ENCODE results near the gene PITPNM3.
"Not testable (repeated sequence)": the region's sequence is repeated elsewhere in the genome, so short reads cannot be mapped to it uniquely, and the experiment has no call there.

PITPNM3 gene

DNA sequence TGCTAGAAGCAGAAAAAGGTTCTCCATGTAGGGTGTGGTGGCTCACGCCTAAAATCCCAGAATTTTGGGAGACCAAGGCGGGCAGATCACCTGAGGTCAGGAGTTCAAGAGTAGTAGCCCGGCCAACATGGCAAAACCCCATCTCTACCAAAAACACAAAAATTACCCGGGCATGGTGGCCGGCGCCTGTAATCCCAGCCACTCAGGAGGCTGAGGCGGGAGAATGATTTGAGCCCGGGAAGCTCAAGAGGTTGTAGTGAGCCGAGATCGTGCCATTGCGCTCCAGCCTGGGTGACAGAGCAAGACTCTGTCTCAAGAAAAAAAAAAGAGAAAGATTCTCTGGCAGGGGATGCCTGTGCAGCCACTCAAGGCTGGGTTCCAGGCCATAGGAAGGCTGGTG is 54.2 kb downstream of the PITPNM3 start:
- no peak for DNase-seq (ENCODE audit: low read depth, low spot score)

DNA sequence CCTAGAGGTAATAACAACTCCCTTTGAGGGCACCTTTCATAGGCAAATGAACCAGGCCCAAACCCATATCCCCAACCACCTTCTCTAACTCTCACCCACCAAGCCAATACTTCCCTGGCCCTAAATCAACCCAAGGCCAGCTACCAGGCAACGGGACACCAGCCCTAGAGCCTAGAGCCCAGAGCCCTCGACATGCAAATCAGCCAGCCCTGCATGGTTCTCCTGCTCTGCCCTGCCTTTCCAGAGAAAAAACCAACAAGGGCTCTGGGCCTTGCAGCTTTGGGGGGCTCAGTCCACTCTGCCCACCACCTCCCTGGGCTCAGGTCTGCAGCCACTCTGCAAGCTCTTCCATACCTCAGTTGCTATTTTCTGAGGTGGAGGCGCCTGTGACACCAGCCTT is 55.0 kb downstream of the PITPNM3 start:
- DNase-seq (ENCODE audit: low read depth, low spot score) = no peak

DNA sequence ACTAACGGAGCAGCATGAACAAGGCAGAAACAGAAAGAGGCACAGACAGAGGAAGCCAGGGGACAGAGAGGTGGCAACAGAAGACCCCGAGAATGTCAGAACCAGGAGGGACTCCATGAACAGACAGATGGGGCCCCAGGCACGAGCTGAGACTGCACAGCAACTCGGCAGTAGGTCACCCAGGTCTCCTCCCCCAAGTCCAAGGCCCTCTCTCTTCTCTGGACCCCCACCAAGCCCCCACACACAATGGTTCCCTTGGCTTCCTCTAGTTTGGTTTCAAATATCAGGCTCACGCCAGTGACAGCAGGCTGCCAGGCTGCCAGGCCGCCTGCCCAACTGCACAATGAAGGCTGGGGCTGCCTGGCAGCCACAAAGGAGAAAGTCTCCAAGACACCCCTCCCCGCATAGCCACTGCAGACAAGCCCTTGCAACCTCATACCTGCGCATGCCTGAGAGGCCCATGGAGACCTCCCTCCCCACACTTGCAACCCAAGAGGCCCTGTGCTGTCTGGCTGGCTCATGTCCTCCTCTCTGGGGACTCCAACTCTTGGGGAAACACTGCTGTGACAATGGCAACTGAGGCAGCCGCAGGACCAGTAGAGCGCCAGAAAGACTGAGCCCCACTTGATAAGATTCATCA is 57.3 kb downstream of the PITPNM3 start:
- no peak for DNase-seq (ENCODE audit: low read depth, low spot score)

DNA sequence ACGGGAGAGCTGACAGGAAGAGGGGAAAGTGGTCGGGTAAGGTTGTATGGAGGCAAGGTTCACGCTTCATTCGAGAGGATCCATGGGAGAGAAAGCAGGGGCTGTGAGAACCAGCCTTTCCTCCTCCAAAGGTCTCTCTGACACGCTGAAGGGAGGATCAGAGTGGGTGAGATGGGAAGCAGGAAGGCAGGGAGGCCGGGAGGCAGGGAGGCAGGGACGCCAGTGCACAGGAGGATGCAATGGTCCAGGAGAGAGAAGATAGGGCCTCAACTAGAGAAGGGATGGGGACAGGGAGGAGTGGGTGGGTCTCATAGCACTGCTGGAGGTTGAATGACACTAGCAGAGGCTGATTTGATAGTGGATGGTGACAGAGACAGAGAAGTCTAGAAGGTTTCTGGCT is 58.0 kb downstream of the PITPNM3 start:
- no peak for DNase-seq (ENCODE audit: low read depth, low spot score)

DNA sequence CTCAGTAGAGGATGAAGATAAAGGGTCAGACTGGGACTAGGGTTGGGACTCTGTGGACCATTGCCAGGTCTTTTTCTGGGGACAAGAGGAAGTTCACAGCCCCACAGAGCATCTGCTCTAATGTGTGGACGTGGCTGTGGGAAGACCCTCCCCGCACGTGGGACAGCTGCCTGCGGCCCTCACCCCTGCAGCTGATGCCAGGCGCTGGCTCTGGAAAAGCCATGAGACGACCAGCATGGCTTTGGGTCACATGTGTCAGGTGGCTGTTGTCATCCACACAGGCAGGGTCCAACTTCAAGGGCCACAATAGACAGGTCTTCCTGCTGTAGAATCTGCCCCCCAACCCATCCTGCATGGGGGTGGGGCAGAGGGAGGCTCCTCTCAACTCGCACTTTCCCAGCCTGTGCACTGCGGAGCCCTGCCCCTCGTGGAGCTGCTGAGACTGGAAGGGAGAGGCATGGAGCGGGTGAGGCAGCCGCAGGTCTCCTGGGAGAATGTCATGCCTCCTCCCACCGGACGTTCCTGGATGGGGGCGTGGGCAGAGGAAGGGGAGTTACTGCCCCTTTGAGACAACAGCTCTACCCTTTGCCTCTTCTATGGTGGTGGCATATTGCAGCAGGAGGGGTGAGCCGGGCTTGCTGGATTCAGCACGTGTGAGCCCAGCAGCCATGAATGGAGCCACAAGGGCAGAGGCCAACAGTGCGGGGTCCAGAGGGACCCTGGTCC is 58.7 kb downstream of the PITPNM3 start:
- no peak for DNase-seq (ENCODE audit: low read depth, low spot score)

DNA sequence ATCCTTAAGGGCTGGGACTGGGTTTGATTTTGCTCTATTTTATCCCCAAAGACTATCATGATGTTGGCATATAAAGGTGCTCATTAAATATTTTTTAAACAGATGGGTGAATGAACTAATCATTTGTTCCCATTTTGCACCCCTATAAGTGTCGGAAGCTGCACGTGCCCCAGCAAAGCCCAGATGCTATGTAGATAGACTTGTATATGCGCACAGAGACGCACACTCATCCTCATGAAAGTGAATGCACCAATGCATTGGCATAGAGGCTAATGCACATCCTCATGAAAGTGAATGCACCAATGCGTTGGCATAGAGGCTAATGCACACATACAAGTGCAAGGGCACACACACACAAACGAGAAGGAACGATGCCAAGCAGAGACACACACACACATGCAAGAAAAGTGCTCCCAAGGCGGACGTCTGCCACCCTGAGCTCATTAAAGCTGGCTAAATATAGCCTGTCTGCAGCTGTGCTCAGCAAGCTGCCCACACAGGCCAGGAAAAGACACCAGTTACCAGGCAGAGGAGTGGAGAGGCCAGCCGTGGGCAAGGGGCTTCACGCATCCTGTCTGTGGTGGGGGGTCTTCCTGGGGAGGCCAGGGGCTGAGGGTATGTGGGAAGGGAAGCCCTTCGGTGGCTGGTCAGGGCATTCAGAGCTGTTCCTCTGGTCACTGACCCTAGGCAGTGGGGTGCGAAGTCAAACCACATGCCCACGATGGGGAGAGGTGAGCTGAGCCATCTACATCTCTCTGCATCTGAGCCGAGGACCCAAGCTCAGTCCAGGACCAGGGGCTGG is 59.5 kb downstream of the PITPNM3 start:
- no peak for DNase-seq (ENCODE audit: low read depth, low spot score)

DNA sequence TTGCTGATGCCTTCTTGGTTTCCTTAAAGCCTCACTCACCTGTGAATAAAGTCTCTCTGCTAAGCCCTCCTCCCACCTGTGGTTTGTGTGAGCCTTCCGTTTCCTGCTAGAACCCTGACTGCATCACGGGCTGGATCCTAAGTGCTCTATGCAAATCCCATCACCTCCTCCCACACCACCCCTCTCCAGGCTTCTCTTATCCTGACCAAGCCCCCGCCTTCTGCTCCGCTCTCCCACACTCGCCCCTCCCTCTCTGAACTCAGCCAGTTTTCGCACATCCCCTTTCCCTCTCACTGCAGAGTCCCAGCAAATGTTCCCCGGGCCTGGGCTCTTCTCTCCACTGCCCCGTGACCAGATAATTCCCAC is 60.3 kb downstream of the PITPNM3 start:
- no peak for DNase-seq (ENCODE audit: low read depth, low spot score)

DNA sequence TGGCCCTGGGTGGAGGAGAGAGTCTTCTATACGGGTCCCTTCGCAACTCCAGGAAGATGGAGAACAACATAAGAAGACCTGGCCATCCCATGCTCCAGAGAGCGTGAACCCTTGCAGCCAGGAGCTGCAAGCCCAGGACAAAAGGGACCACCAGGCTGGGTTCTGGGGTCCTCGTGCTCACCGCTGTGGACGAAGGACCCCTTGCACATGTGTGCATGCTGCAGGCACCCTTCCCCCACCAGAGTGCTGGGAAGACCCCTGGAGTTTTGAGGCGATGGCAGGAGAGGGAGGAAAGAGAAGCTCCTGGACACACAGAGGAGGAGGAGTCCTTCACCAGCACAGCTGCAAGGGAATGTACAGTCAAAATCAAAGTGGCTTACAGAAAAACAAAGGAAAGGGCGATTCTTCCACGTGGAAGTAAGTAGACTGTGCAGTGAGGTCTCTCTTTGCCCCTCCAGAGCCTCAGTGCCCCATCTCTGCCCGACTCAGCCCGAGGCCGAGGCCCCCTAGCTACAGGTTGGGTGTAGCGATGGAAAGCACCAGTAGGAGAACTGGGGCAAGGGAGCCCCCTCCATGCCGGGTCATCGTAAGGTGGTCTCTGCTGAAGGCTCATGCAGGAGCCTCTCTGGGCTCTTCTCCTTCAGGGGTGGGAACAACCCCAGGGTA is 60.8 kb downstream of the PITPNM3 start:
- no peak for DNase-seq (ENCODE audit: low read depth, low spot score)

DNA sequence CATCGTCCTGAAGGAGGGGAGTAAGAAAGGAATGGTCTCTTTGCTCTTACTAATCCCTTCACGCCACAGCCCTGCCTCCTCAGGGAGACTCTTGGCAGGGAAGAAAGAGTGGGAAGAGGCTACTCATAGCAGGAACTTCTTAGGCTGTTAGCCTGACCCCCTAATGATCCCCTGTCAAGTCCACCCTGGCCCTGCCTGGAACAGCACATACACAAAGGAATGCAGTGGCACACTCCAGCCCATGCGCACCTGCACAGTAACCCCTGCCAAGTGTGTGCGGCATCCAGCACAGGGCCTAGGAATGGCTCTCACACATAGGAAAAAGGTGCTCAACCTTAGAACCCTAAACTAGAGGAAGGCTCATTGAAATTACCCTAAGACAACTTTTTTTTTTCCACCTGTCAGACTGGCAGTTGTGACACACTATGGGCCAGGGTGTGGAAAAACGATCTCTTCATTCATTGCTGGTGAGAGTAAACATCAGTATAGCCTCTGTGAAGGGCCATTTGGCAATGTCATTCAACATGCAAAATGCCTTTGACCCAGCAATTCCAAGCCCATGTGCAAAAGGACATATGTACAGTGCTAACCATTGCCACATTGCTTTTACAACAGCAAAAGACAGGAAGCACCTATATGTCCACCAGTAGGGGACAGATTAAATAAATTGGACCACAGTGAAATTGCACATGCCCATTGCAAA is 62.0 kb downstream of the PITPNM3 start:
- no peak for DNase-seq (ENCODE audit: low read depth, low spot score)

DNA sequence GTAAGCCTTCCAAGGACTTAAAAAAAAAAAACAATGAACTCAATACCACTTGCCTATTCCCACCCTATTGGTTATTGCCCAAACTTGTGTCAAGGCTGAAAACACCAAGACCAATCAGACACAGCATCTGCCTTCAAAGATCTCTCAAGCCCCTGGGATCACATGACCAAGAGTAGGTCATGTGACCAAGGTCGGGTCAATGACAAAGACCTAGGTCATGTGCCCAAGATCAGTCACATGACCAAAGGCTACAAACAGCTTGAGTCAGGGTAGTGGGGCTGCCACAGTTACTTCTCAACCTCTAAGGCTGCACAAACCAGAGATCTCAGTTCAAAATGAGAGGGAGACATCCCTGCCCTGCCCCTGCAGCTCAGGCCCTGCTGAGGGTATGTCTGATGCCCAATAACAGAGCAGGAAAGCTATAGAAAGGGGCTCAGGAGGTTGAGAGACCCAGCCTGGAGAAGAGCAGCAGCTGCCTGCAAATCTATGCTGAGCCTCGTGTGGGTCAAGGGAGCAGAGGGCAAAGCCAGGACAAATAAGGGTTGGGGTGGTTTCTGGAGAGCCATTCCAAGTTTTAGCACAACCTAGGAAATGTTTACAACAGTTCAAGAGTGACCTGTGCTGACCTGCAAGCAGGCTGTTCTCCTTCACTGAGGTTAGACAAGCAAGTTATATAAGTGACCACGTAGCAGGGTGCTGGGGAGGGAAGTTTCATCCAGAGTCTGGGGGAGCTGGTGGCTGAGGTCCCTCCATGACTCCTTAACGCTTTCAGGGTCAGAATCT is 63.3 kb downstream of the PITPNM3 start:
- DNase-seq (ENCODE audit: low read depth, low spot score) = no peak

DNA sequence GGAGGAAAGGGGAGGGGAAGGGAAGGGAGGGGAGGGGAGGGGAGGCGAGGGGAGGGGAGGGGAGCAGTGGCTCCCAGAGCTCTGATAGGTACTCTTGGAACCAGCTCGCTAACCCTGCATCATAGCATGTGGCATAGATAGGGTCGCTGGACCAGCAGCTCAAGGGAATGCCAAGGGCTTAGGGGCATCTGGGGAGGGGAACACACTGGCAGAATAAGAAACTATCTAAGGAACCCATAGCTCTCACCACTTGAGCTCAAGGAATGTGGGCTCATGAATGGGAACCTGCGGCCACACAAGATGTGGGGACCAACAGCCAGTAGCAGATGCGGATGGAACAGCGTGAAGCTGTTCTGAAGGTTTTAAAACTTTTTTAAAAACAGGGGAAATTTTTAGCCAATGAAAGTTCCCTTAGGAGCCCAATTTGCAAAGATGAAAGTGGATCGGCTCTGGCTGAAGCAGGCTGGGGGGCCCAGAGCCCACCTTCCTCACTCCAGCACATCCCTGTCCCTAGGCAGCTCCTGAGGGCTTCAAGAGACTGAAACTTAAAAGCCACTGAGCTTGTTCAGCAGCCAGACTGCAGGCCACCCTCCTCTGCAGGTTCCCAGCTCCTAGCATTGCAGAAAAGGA is 65.2 kb downstream of the PITPNM3 start:
- DNase-seq (ENCODE audit: low read depth, low spot score) = no peak

DNA sequence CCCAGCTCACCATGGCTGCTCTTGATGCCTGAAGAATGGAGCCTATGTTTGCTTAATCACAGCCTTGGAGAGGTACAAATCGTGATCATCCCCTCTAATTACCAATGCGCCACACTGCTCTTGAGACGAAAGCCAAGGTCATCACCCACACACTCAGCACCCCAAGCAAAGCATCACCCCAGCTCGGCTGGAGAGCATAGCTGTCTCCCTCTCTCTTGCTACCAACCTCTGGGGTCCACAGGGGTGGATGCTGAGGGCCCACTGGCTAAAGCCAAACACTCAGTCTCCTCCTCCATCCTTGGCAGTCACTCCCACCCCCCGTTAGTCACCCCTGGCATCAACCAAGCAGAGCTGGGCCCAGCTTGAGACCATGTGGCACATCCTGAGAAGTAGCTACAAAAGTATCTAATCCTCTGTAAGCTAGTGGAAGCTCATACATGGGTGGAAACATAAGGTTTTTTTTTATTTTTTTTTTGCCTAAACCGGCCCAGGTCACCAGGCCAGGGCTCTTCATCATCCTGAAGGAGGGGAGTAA is 67.3 kb downstream of the PITPNM3 start:
- no peak for DNase-seq (ENCODE audit: low read depth, low spot score)

DNA sequence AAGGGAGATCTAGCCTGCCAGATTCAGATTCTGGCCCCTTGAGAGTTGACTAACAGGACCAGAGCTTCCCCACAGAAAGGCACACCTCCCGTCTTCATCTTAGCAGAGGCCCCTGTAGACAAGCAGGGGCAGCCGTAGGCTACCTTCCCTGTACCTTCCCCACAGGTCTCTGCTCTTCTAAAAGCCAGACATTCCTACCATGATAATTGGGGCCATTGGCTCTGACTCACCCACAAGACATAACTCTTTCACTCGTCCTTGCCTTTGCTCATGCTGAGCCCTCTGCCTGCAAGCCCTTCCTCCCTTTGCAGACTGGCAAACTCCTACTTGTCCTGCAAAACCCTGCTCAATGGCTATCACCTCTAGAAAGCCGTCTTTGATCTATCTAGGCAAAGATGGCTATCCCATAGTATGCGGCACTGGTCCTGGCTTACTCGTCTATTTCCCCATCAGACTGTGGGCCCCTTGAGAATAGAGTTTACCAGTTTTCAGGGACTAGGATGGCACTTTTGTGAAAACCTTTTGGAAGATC is 68.3 kb downstream of the PITPNM3 start:
- no peak for DNase-seq (ENCODE audit: low read depth, low spot score)

DNA sequence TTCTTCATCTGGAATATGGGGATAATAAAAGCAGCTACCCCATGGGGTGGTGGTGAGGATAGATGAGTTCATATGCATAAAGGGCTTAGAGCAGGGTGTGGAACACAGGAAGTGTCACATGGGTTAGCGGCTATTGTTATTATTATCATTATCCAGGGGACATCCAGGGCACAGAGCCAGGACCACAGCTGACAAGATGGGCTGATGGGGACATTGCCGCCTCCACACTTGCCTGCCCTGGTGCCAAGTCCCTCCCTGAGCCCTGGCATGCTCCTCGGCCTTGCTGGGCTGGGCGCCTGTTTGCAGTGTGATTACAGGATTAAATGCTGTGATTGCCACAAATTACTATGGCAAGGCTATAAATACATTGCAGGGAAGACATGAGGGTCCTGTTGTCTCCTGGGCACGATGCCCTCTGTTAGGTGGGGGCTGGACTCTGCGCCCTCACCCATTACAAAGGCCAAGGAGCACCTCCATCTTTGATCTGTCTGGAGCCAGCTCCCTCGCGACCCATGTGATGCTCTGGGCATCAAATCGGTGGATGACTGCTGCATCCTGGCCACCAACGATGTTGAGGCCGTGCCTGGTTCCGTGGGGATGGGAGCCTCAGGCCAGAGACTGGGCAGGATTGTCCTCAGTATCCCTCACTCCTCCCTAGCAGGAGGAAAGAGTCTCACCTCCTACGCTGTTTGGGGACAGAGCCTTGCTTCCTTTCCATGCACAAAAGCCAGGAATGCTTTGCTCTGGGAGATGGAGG is 68.9 kb downstream of the PITPNM3 start:
- no peak for DNase-seq (ENCODE audit: low read depth, low spot score)

DNA sequence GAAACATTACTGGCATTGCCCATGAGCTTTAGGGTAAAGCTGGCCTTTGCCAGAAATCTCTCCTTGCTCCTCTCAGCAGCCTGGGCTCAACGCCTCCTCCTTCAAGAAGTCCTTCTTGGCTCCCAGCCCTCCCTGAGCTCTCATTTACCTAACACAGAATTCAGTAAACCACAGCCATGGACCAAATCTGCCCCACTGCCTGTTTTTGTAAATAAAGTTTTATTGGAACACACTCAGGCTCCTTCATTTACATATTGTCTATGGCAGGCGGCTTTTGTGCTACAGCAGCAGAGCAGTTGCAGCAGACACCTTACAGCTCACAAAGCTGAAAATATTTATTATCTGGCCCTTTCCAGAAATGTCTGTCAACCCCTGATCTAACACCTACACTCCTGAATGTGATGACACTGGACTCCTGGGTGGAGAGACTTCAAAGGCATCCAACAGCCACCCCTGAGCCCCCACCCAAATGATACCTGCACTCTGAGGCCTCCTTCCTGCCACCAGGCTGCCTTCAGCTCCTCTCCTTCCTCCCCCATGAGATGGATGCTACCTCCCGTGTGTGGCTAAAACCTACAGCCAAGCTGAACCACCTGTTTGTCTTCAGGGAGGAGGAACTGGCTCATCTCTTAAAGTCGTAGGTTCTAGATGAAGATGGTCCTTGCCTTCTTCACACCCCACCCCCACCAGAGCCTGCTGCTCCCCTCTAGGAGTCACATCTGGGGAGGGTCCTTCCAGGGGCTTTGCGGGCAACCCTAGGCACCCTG is 70.5 kb downstream of the PITPNM3 start:
- no peak for DNase-seq (ENCODE audit: low read depth, low spot score)

DNA sequence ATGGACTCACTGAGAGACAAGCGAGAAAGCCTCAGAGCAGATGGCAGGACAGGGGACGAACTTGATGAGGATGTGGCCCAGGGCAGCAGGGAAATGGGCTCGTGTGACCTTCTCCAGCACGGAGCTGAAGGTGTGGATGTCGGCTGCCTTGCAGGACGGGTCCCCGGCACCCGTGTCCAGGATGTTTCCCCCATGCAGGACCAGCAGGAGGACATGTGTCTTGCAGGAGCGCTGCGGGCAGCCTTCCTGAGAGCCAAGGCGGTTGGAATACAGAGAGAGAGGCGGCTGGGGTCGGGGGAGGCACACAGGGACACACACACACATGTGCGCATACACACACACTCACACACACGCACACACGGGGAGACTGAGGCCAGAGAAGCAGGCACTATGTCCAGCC is 72.8 kb downstream of the PITPNM3 start:
- DNase-seq (ENCODE audit: low read depth, low spot score) = no peak

DNA sequence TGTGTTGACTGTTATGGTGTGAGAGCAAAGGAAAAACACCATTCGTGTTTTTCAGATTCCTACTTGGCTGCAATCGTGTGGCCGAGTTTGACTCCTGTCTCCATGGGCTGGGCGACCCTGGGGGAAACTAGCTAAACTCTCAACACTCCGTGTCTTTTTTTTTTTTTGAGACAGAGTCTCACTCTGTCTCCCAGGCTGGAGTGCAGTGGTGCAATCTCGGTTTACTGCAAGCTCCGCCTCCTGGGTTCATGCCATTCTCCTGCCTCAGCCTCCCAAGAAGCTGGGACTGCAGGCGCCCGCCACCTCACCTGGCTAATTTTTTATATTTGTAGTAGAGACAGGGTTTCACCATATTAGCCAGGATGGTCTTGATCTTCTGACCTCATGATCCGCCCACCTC is 73.6 kb downstream of the PITPNM3 start:
- DNase-seq (ENCODE audit: low read depth, low spot score) = not testable (repeated sequence)

DNA sequence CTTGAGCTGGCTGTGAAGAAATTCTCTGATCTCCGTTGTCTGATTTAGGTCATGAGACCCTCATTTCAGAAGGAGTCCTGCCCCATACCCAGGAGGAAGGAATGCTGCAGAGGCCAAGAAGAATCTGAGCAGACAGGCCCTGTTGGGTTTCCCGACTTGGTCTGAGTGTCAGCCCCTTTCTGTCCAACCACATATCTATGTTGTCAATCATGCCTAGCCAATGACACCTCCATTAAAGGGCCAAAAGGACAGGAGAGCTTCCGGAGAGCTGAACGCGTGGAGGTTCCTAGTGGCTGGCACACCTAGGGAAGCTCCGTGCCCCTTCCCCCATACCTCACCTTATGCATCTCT is 74.3 kb downstream of the PITPNM3 start:
- no peak for DNase-seq (ENCODE audit: low read depth, low spot score)

DNA sequence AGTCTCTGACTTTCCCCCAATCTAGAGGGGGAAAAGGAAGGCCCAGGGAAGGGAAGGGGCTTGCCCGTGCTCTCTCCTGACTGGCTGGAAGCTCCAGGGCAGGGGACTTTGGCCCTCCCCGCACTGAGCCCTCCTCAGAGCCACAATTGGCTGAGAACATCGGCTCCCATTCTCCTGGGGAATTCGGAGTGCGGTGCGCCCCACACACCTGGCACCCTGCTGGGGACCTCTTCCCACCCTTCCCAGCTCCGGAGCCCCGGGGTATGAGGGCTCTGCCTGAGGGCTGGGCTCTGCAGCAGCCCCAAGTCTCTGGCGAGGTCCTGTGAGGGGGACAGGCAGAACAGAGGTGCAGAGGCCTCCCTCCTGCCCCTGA is 76.1 kb downstream of the PITPNM3 start:
- DNase-seq (ENCODE audit: low read depth, low spot score) = no peak

Data from smooth muscle cell of the brain vasculature (primary cell).